Stomach (tissue), 4 donors: Measurements from ENCODE around the gene BDNF.

Experiments used
- CTCF ChIP-seq, 7 experiments: fragments of 450-650 bp in 4 of 7; fragments of 200-600 bp in 3 of 7; sonication (generic) in 3 of 7; IDR thresholded peaks; one replicate each; pipeline ENCODE4 v1.5.1; 2016 to 2019; ENCODE audit warnings: antibody characterized with exemption in 7 of 7, control low read depth in 2 of 7, mild to moderate bottlenecking in 1 of 7
- EP300 ChIP-seq: sonication (generic); formaldehyde crosslinking; IDR thresholded peaks from one replicate; pipeline ENCODE4 v1.6.1; 2017; ENCODE audit warnings: antibody characterized with exemption
- POLR2A ChIP-seq, 4 donors: fragments of 450-650 bp; IDR thresholded peaks; one replicate each; pipeline ENCODE4 v1.6.1; 2016; ENCODE audit warnings: antibody characterized with exemption in 4 of 4, control low read depth in 2 of 4, mild to moderate bottlenecking in 1 of 4, moderate library complexity in 1 of 4
- POLR2AphosphoS5 ChIP-seq, 3 donors: sonication (generic); formaldehyde crosslinking; IDR thresholded peaks; one replicate each; pipeline ENCODE4 v1.6.1; 2016; ENCODE audit warnings: antibody characterized with exemption in 3 of 3

DNA sequence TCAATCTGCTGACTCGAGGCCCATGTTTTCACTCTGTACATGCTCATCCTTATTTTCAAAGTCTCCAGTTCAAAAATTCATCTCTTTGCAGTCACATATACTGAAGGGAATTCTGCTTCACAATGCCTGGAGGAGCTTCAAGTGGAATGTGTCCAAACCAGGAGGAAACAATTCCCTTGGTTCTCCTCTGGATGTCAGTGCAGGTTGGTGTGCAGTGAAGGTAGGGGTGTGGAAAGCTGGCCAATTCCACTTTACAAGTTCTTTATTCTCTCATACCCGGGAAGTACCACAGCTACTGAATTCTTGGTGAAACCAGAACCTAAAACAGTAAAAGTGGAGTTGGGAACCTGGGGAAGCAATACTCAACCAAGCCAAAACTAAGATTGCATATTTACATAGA lies 57.3 kb downstream of the BDNF start:
- TF ChIP-seq EP300 (no peak), POLR2A (IDR thresholded peaks at IDR 0.05) (no peak), CTCF (IDR thresholded peaks at IDR 0.05) (no peak), POLR2AphosphoS5 (IDR thresholded peaks at IDR 0.05) (no peak)
